ENCODE results near the gene TWF1.

- TF ChIP-seq CTCF (conservative IDR thresholded peaks at IDR 0.05; ENCODE audit: low read depth, low read length) (no peak), EZH2 (IDR thresholded peaks at IDR 0.05; ENCODE audit: low read length, unreplicated experiment) (no peak), EZH2phosphoT487 (IDR thresholded peaks at IDR 0.05; ENCODE audit: borderline replicate concordance, low read length) (no peak)
These were observed 44.6 kb downstream of the TWF1 start for GRCh38 chr12:43761500-43761899.

Data from PC-3 (cell line).